ENCODE data around the gene MRPL33.

MRPL33 gene

GRCh38 chr2:27773959-27774358, 2.4 kb downstream of the MRPL33 start:
- Histone ChIP-seq H3K36me3 (ENCODE audit: control insufficient read depth, insufficient read depth, low read length) (no peaks in the 10 kb centered on the region), H3K27ac (ENCODE audit: insufficient read depth, low read length, poor library complexity, severe bottlenecking) (no peak overlapping the region), H3K4me1 (ENCODE audit: control insufficient read depth, insufficient read depth, low read length, poor library complexity, severe bottlenecking) (peaks cover 10% of the 10 kb centered on the region), H3K27me3 (replicated peaks; ENCODE audit: control insufficient read depth, insufficient read depth, low read length, poor library complexity, severe bottlenecking) (no peaks in the 10 kb centered on the region), H3K4me3 (ENCODE audit: insufficient read depth, low read depth, low read length, poor library complexity, severe bottlenecking) (no peak overlapping the region), H3K9me3 (ENCODE audit: control insufficient read depth, low read length) (no peaks in the 10 kb centered on the region)
- DNase-seq, result no peak

DNA sequence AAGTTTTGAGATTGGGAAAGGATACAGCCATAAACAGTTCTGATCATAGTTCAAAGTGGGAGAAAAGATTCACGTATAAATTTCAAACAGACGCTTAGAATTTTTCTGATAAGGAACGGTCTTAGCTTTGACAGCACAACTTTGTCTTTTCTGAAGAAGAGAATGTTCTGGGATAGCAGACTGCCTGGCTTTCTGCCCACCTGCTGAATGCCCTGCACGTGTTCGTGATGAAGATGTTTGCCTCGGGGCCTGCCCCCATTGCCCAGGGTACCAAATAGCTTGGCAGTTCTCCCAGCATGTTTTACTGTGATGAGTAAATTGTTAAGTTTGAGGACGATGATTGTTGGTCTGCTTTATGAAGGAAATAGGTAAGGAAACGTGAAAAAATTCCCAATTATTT, 4.6 kb downstream of the MRPL33 start:
- H3K27me3 ChIP-seq (replicated peaks; ENCODE audit: control insufficient read depth, insufficient read depth, low read length, poor library complexity, severe bottlenecking), result no peaks in the 10 kb centered on the region
- DNase-seq, result no peak
- H3K9me3 ChIP-seq (ENCODE audit: control insufficient read depth, low read length), result no peaks in the 10 kb centered on the region
- H3K4me1 ChIP-seq (ENCODE audit: control insufficient read depth, insufficient read depth, low read length, poor library complexity, severe bottlenecking), result peaks cover 8% of the 10 kb centered on the region
- H3K4me3 ChIP-seq (ENCODE audit: insufficient read depth, low read depth, low read length, poor library complexity, severe bottlenecking), result no peak overlapping the region
- no peak overlapping the region for H3K27ac ChIP-seq (ENCODE audit: insufficient read depth, low read length, poor library complexity, severe bottlenecking)
- peaks cover 13% of the 10 kb centered on the region for H3K36me3 ChIP-seq (ENCODE audit: control insufficient read depth, insufficient read depth, low read length)

- no peak overlapping the region for H3K27ac ChIP-seq (ENCODE audit: insufficient read depth, low read length, poor library complexity, severe bottlenecking)
- no peaks in the 10 kb centered on the region for H3K27me3 ChIP-seq (replicated peaks; ENCODE audit: control insufficient read depth, insufficient read depth, low read length, poor library complexity, severe bottlenecking)
- no peaks in the 10 kb centered on the region for H3K9me3 ChIP-seq (ENCODE audit: control insufficient read depth, low read length)
- no peak overlapping the region for H3K4me3 ChIP-seq (ENCODE audit: insufficient read depth, low read depth, low read length, poor library complexity, severe bottlenecking)
- no peak for DNase-seq
- H3K4me1 ChIP-seq (ENCODE audit: control insufficient read depth, insufficient read depth, low read length, poor library complexity, severe bottlenecking), result peaks cover 6% of the 10 kb centered on the region
- peaks cover 13% of the 10 kb centered on the region for H3K36me3 ChIP-seq (ENCODE audit: control insufficient read depth, insufficient read depth, low read length)
Measured at GRCh38 chr2:27776696-27777095, 5.2 kb downstream of the MRPL33 start.

DNA sequence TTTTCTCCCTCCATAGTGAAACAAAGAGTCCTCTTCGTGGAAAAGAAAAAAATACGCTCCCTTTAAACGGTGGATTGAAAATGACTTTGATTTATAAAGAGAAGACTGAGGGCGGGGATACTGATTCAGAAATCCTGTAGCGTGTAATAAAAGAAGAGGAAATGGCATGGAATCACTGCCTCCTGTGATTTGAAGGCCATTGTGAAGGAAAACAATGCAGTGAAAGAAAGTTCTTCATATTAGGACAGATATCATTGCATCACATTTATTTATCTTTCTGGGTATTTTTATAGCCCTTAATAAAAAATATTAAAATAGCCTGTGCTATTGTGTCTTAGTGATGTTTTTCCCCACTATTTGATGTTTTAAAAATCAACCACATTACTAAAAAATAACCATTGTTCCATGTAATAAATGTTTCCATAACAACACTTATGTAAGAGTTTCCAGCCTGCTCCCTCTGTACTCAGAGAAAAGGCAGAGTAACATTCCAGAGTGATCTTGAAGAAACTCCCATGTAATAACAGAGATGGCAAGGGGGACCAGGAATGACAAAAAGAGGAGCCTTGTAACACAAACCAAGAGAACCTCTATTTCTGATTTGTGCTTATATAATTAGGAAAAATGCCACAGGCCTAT, 8.0 kb downstream of the MRPL33 start:
- Histone ChIP-seq H3K4me3 (ENCODE audit: insufficient read depth, low read depth, low read length, poor library complexity, severe bottlenecking) (no peak overlapping the region), H3K27me3 (replicated peaks; ENCODE audit: control insufficient read depth, insufficient read depth, low read length, poor library complexity, severe bottlenecking) (no peaks in the 10 kb centered on the region), H3K36me3 (ENCODE audit: control insufficient read depth, insufficient read depth, low read length) (peaks cover 13% of the 10 kb centered on the region), H3K9me3 (ENCODE audit: control insufficient read depth, low read length) (no peaks in the 10 kb centered on the region), H3K27ac (ENCODE audit: insufficient read depth, low read length, poor library complexity, severe bottlenecking) (no peak overlapping the region), H3K4me1 (ENCODE audit: control insufficient read depth, insufficient read depth, low read length, poor library complexity, severe bottlenecking) (no peaks in the 10 kb centered on the region)
- DNase-seq, result no peak

- Histone ChIP-seq H3K36me3 (ENCODE audit: control insufficient read depth, insufficient read depth, low read length) (peaks cover 13% of the 10 kb centered on the region), H3K27ac (ENCODE audit: insufficient read depth, low read length, poor library complexity, severe bottlenecking) (no peak overlapping the region), H3K4me3 (ENCODE audit: insufficient read depth, low read depth, low read length, poor library complexity, severe bottlenecking) (no peak overlapping the region), H3K9me3 (ENCODE audit: control insufficient read depth, low read length) (no peaks in the 10 kb centered on the region), H3K4me1 (ENCODE audit: control insufficient read depth, insufficient read depth, low read length, poor library complexity, severe bottlenecking) (no peaks in the 10 kb centered on the region), H3K27me3 (replicated peaks; ENCODE audit: control insufficient read depth, insufficient read depth, low read length, poor library complexity, severe bottlenecking) (no peaks in the 10 kb centered on the region)
- no peak for DNase-seq
Measured at GRCh38 chr2:27781496-27781895, 10.0 kb downstream of the MRPL33 start.

- no peaks in the 10 kb centered on the region for H3K27me3 ChIP-seq (replicated peaks; ENCODE audit: control insufficient read depth, insufficient read depth, low read length, poor library complexity, severe bottlenecking)
- no peaks in the 10 kb centered on the region for H3K4me1 ChIP-seq (ENCODE audit: control insufficient read depth, insufficient read depth, low read length, poor library complexity, severe bottlenecking)
- no peaks in the 10 kb centered on the region for H3K9me3 ChIP-seq (ENCODE audit: control insufficient read depth, low read length)
- no peak overlapping the region for H3K4me3 ChIP-seq (ENCODE audit: insufficient read depth, low read depth, low read length, poor library complexity, severe bottlenecking)
- no peak for DNase-seq
- no peak overlapping the region for H3K27ac ChIP-seq (ENCODE audit: insufficient read depth, low read length, poor library complexity, severe bottlenecking)
- H3K36me3 ChIP-seq (ENCODE audit: control insufficient read depth, insufficient read depth, low read length), result peaks cover 13% of the 10 kb centered on the region
Measured at GRCh38 chr2:27782701-27783100, 11.2 kb downstream of the MRPL33 start.

GRCh38 chr2:27790796-27791195, 19.3 kb downstream of the MRPL33 start:
- H3K9me3 ChIP-seq (ENCODE audit: control insufficient read depth, low read length), result no peaks in the 10 kb centered on the region
- no peak for DNase-seq
- H3K4me1 ChIP-seq (ENCODE audit: control insufficient read depth, insufficient read depth, low read length, poor library complexity, severe bottlenecking), result no peaks in the 10 kb centered on the region
- H3K36me3 ChIP-seq (ENCODE audit: control insufficient read depth, insufficient read depth, low read length), result no peaks in the 10 kb centered on the region
- no peaks in the 10 kb centered on the region for H3K27me3 ChIP-seq (replicated peaks; ENCODE audit: control insufficient read depth, insufficient read depth, low read length, poor library complexity, severe bottlenecking)
- H3K4me3 ChIP-seq (ENCODE audit: insufficient read depth, low read depth, low read length, poor library complexity, severe bottlenecking), result no peak overlapping the region
- H3K27ac ChIP-seq (ENCODE audit: insufficient read depth, low read length, poor library complexity, severe bottlenecking), result no peak overlapping the region

DNA sequence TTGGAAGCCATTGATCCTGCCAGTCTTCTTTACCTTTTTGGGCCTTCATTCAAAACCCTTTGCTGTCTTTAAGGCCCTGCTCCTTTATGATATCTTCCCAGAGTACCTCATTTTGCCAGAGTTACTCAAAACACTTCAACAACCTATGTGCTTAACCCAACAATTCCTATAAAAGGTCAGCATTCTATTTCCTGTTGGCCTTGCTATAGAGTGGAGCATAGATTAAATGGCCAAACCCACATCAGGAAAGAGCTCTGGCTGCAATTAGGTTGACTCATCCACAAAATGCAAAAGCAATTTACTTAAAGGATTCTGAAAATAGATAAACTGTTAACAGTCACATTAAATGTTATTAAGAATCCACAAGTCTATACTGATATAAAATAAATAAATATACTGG, 21.2 kb downstream of the MRPL33 start:
- Histone ChIP-seq H3K27ac (ENCODE audit: insufficient read depth, low read length, poor library complexity, severe bottlenecking) (no peak overlapping the region), H3K9me3 (ENCODE audit: control insufficient read depth, low read length) (no peaks in the 10 kb centered on the region), H3K4me3 (ENCODE audit: insufficient read depth, low read depth, low read length, poor library complexity, severe bottlenecking) (no peak overlapping the region), H3K27me3 (replicated peaks; ENCODE audit: control insufficient read depth, insufficient read depth, low read length, poor library complexity, severe bottlenecking) (no peaks in the 10 kb centered on the region), H3K4me1 (ENCODE audit: control insufficient read depth, insufficient read depth, low read length, poor library complexity, severe bottlenecking) (no peaks in the 10 kb centered on the region), H3K36me3 (ENCODE audit: control insufficient read depth, insufficient read depth, low read length) (no peaks in the 10 kb centered on the region)
- no peak for DNase-seq

- no peak overlapping the region for H3K27ac ChIP-seq (ENCODE audit: insufficient read depth, low read length, poor library complexity, severe bottlenecking)
Measured at GRCh38 chr2:27795093-27795834, 23.7 kb downstream of the MRPL33 start.

GRCh38 chr2:27795868-27796277, 24.4 kb downstream of the MRPL33 start:
- H3K27ac ChIP-seq (ENCODE audit: insufficient read depth, low read length, poor library complexity, severe bottlenecking), result no peak overlapping the region
- H3K4me1 ChIP-seq (ENCODE audit: control insufficient read depth, insufficient read depth, low read length, poor library complexity, severe bottlenecking), result no peaks in the 10 kb centered on the region
- no peak for DNase-seq
- no peak overlapping the region for H3K4me3 ChIP-seq (ENCODE audit: insufficient read depth, low read depth, low read length, poor library complexity, severe bottlenecking)
- H3K36me3 ChIP-seq (ENCODE audit: control insufficient read depth, insufficient read depth, low read length), result no peaks in the 10 kb centered on the region
- H3K9me3 ChIP-seq (ENCODE audit: control insufficient read depth, low read length), result no peaks in the 10 kb centered on the region
- no peaks in the 10 kb centered on the region for H3K27me3 ChIP-seq (replicated peaks; ENCODE audit: control insufficient read depth, insufficient read depth, low read length, poor library complexity, severe bottlenecking)

More at GRCh38 chr2:27795093-27795834, 23.7 kb downstream of the MRPL33 start:
- no peaks in the 10 kb centered on the region for H3K4me1 ChIP-seq (ENCODE audit: control insufficient read depth, insufficient read depth, low read length, poor library complexity, severe bottlenecking)
- H3K9me3 ChIP-seq (ENCODE audit: control insufficient read depth, low read length), result no peaks in the 10 kb centered on the region
- H3K36me3 ChIP-seq (ENCODE audit: control insufficient read depth, insufficient read depth, low read length), result no peaks in the 10 kb centered on the region
- DNase-seq, result no peak
- H3K4me3 ChIP-seq (ENCODE audit: insufficient read depth, low read depth, low read length, poor library complexity, severe bottlenecking), result no peak overlapping the region
- H3K27me3 ChIP-seq (replicated peaks; ENCODE audit: control insufficient read depth, insufficient read depth, low read length, poor library complexity, severe bottlenecking), result no peaks in the 10 kb centered on the region

Data from effector memory CD4-positive, alpha-beta T cell (primary cell).